ENCODE measurements around the gene FAF2. TPM values are rescaled to one million over a fixed set of nuclear protein-coding genes. Genes with fewer than 3 reads are reported as not detected.

Gene FAF2
- total and polyA plus RNA-seq, 2 donors (not counting 3 experiments of a cell fraction or from before 2014, with no cell fraction given), result 27.9 to 43.5 TPM

- Histone ChIP-seq H3K4me1 (ENCODE audit: control insufficient read depth, extremely low read depth, insufficient read depth, low read length) (no peaks in the 10 kb centered on the region), H3K9me3 (replicated peaks; ENCODE audit: control insufficient read depth, insufficient read depth, low read length) (no peaks in the 10 kb centered on the region), H3K9ac (replicated peaks; ENCODE audit: extremely low read depth, insufficient read depth, low read length) (no peak overlapping the region), H3K36me3 (ENCODE audit: control insufficient read depth in 2 of 2, extremely low read depth in 1 of 2, insufficient read depth in 2 of 2, low read length in 2 of 2) (no peaks in the 10 kb centered on the region), H3K27ac (ENCODE audit: insufficient read depth, low read depth, low read length) (no peak overlapping the region), H4K20me1 (replicated peaks; ENCODE audit: control insufficient read depth, extremely low read depth, insufficient read depth, low read length) (no peaks in the 10 kb centered on the region), H3K4me3 (replicated peaks in 1 of 3; ENCODE audit: insufficient read depth in 1 of 3, low read depth in 1 of 3, low read length in 3 of 3) (no peak overlapping the region), H3K9me1 (replicated peaks; ENCODE audit: control insufficient read depth, extremely low read depth, insufficient read depth, low read length) (no peaks in the 10 kb centered on the region), H2AFZ (ENCODE audit: low read depth, low read length) (no peak overlapping the region), H3K79me2 (ENCODE audit: control insufficient read depth, insufficient read depth, low read length) (no peaks in the 10 kb centered on the region), H3K27me3 (ENCODE audit: control insufficient read depth in 2 of 2, insufficient read depth in 2 of 2, low read length in 2 of 2) (no peaks in the 10 kb centered on the region), H3K4me2 (ENCODE audit: insufficient read depth, low read length) (no peak overlapping the region)
- BruUV-seq (replicated peaks), result no TSS peak
- DNase-seq (ENCODE audit: low read depth, low spot score) (no peak), FAIRE-seq (no peak)
- intact Hi-C loops (cut with micrococcal nuclease) (no loop called here), dilution Hi-C loops (cut with MboI; ENCODE audit: extremely low pct_ligation_motif_present, low sequenced_read_pairs) (no loop called here)
- ChIA-PET CTCF (interaction anchor here (1.3 kb wide), 1 partner anchor 24 kb away, joined by 3 read pairs; no protein-coding TSS in a partner anchor), POLR2A (no interaction called here)
- no peak for TF ChIP-seq JUN (IDR thresholded peaks at IDR 0.05; ENCODE audit: borderline replicate concordance, insufficient read depth, insufficient read length, low read depth)
- no peak for TF ChIP-seq POLR2AphosphoS5 (IDR thresholded peaks at IDR 0.05; ENCODE audit: insufficient read depth, low read depth, low read length)
- TF ChIP-seq EZH2 (IDR thresholded peaks at IDR 0.05; ENCODE audit: borderline replicate concordance, low read depth, low read length, severe bottlenecking), result no peak
- no peak for TF ChIP-seq MYC (IDR thresholded peaks at IDR 0.05; ENCODE audit: low read depth, low read length)
- TF ChIP-seq POLR2A (IDR thresholded peaks at IDR 0.05; ENCODE audit: low read depth, low read length), result no peak
- no peak for TF ChIP-seq MAX (IDR thresholded peaks at IDR 0.05; ENCODE audit: insufficient read depth, insufficient read length)
- TF ChIP-seq CTCF (IDR thresholded peaks at IDR 0.05; ENCODE audit: extremely low read depth in 1 of 2, insufficient read depth in 1 of 2, low read depth in 1 of 2, low read length in 2 of 2), result no peak
- no peak for TF ChIP-seq GATA2 (IDR thresholded peaks at IDR 0.05; ENCODE audit: insufficient read depth, insufficient read length, low read depth, low read length)
- no peak for TF ChIP-seq FOS (IDR thresholded peaks at IDR 0.05; ENCODE audit: borderline replicate concordance, insufficient read depth, low read length)
These were observed 101.7 kb downstream of the FAF2 start for GRCh38 chr5:176549871-176550270.

Measured in endothelial cell of umbilical vein (primary cell).